ENCODE results near the gene BEST4.
"Not testable (repeated sequence)": the region's sequence is repeated elsewhere in the genome, so short reads cannot be mapped to it uniquely, and the experiment has no call there.

DNA sequence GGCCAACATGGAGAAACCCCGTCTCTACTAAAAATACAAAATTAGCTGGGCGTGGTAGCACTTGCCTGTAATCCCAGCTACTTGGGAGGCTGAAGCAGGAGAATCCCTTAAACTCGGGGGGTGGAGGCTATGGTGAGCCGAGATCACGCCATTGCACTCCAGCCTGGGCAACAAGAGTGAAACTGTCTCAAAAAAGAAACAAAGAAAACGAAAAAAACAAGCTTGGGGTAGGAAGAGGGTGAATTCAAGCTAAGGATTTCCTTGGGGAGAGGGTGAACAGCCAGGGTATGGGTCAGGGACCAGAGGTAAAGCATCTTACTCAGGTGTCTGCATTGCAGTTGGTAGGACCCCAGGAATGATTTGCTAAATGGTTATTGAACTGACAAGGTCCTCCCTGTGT, 21.5 kb downstream of the BEST4 start:
- TF ChIP-seq CTCF (IDR thresholded peaks at IDR 0.05 in 4 of 5, conservative IDR thresholded peaks at IDR 0.05 in 1 of 5); POLR2A (IDR thresholded peaks at IDR 0.05): not testable (repeated sequence)
